ENCODE measurements around the gene SPATS2L.

The SPATS2L gene

GRCh38 chr2:200298816-200299215, 7.7 kb upstream of the SPATS2L start:
- H3K9me3 ChIP-seq (ENCODE audit: control insufficient read depth, low read length) = no peaks in the 10 kb centered on the region
- no peaks in the 10 kb centered on the region for H3K4me1 ChIP-seq (ENCODE audit: control insufficient read depth, insufficient read depth, low read length)
- no peak overlapping the region for H3K9ac ChIP-seq (ENCODE audit: low read length)
- H3K36me3 ChIP-seq (ENCODE audit: control insufficient read depth, insufficient read depth, low read length, severe bottlenecking) = no peaks in the 10 kb centered on the region
- no peaks in the 10 kb centered on the region for H3K27me3 ChIP-seq (replicated peaks; ENCODE audit: control insufficient read depth, insufficient read depth, low read length)
- no peak for DNase-seq (ENCODE audit: low read depth)
- no peak overlapping the region for H3K4me3 ChIP-seq (ENCODE audit: low read length)

GRCh38 chr2:200300065-200300464, 6.4 kb upstream of the SPATS2L start:
- Histone ChIP-seq H3K36me3 (ENCODE audit: control insufficient read depth, insufficient read depth, low read length, severe bottlenecking) (no peaks in the 10 kb centered on the region), H3K27me3 (replicated peaks; ENCODE audit: control insufficient read depth, insufficient read depth, low read length) (no peaks in the 10 kb centered on the region), H3K9ac (ENCODE audit: low read length) (no peak overlapping the region), H3K4me1 (ENCODE audit: control insufficient read depth, insufficient read depth, low read length) (no peaks in the 10 kb centered on the region), H3K9me3 (ENCODE audit: control insufficient read depth, low read length) (no peaks in the 10 kb centered on the region), H3K4me3 (ENCODE audit: low read length) (no peak overlapping the region)
- DNase-seq (ENCODE audit: low read depth) = no peak

- peak; percentile 34 for DNase-seq (ENCODE audit: low read depth)
- H3K4me3 ChIP-seq (ENCODE audit: low read length) = no peak overlapping the region
- H3K36me3 ChIP-seq (ENCODE audit: control insufficient read depth, insufficient read depth, low read length, severe bottlenecking) = no peaks in the 10 kb centered on the region
- H3K9me3 ChIP-seq (ENCODE audit: control insufficient read depth, low read length) = no peaks in the 10 kb centered on the region
- H3K9ac ChIP-seq (ENCODE audit: low read length) = no peak overlapping the region
- H3K4me1 ChIP-seq (ENCODE audit: control insufficient read depth, insufficient read depth, low read length) = peaks cover 4% of the 10 kb centered on the region
- H3K27me3 ChIP-seq (replicated peaks; ENCODE audit: control insufficient read depth, insufficient read depth, low read length) = no peaks in the 10 kb centered on the region
Observed at GRCh38 chr2:200300638-200301314, 5.7 kb upstream of the SPATS2L start.

- Histone ChIP-seq H3K36me3 (ENCODE audit: control insufficient read depth, insufficient read depth, low read length, severe bottlenecking) (no peaks in the 10 kb centered on the region), H3K9ac (ENCODE audit: low read length) (no peak overlapping the region), H3K9me3 (ENCODE audit: control insufficient read depth, low read length) (no peaks in the 10 kb centered on the region), H3K4me3 (ENCODE audit: low read length) (no peak overlapping the region), H3K4me1 (ENCODE audit: control insufficient read depth, insufficient read depth, low read length) (peaks cover 4% of the 10 kb centered on the region), H3K27me3 (replicated peaks; ENCODE audit: control insufficient read depth, insufficient read depth, low read length) (no peaks in the 10 kb centered on the region)
- DNase-seq (ENCODE audit: low read depth) = no peak
Observed at GRCh38 chr2:200301953-200302858, 4.3 kb upstream of the SPATS2L start.

GRCh38 chr2:200302940-200303727, 3.4 kb upstream of the SPATS2L start:
- H3K4me1 ChIP-seq (ENCODE audit: control insufficient read depth, insufficient read depth, low read length) = peaks cover 5% of the 10 kb centered on the region
- H3K9me3 ChIP-seq (ENCODE audit: control insufficient read depth, low read length) = no peaks in the 10 kb centered on the region
- H3K4me3 ChIP-seq (ENCODE audit: low read length) = no peak overlapping the region
- no peaks in the 10 kb centered on the region for H3K27me3 ChIP-seq (replicated peaks; ENCODE audit: control insufficient read depth, insufficient read depth, low read length)
- no peak for DNase-seq (ENCODE audit: low read depth)
- H3K36me3 ChIP-seq (ENCODE audit: control insufficient read depth, insufficient read depth, low read length, severe bottlenecking) = no peaks in the 10 kb centered on the region
- no peak overlapping the region for H3K9ac ChIP-seq (ENCODE audit: low read length)

GRCh38 chr2:200305797-200306195, 697 bp upstream of the SPATS2L start:
- Histone ChIP-seq H3K9me3 (ENCODE audit: control insufficient read depth, low read length) (no peaks in the 10 kb centered on the region), H3K4me1 (ENCODE audit: control insufficient read depth, insufficient read depth, low read length) (peaks cover 27% of the 10 kb centered on the region), H3K27me3 (replicated peaks; ENCODE audit: control insufficient read depth, insufficient read depth, low read length) (no peaks in the 10 kb centered on the region), H3K36me3 (ENCODE audit: control insufficient read depth, insufficient read depth, low read length, severe bottlenecking) (no peaks in the 10 kb centered on the region), H3K9ac (ENCODE audit: low read length) (peak overlapping the region; percentile 96), H3K4me3 (ENCODE audit: low read length) (peak overlapping the region; percentile 94)
- peak; percentile 77 for DNase-seq (ENCODE audit: low read depth)

GRCh38 chr2:200306931-200307723, 634 bp downstream of the SPATS2L start:
- Histone ChIP-seq H3K4me1 (ENCODE audit: control insufficient read depth, insufficient read depth, low read length) (peaks cover 40% of the 10 kb centered on the region), H3K36me3 (ENCODE audit: control insufficient read depth, insufficient read depth, low read length, severe bottlenecking) (no peaks in the 10 kb centered on the region), H3K27me3 (replicated peaks; ENCODE audit: control insufficient read depth, insufficient read depth, low read length) (no peaks in the 10 kb centered on the region), H3K9ac (ENCODE audit: low read length) (peak overlapping the region; percentile 96), H3K4me3 (ENCODE audit: low read length) (peak overlapping the region; percentile 94), H3K9me3 (ENCODE audit: control insufficient read depth, low read length) (no peaks in the 10 kb centered on the region)
- DNase-seq (ENCODE audit: low read depth) = peak; percentile 76

GRCh38 chr2:200307724-200308545, 1.4 kb downstream of the SPATS2L start:
- peak overlapping the region; percentile 94 for H3K4me3 ChIP-seq (ENCODE audit: low read length)
- DNase-seq (ENCODE audit: low read depth) = peak; percentile 76
- no peaks in the 10 kb centered on the region for H3K27me3 ChIP-seq (replicated peaks; ENCODE audit: control insufficient read depth, insufficient read depth, low read length)
- peak overlapping the region; percentile 96 for H3K9ac ChIP-seq (ENCODE audit: low read length)
- H3K9me3 ChIP-seq (ENCODE audit: control insufficient read depth, low read length) = no peaks in the 10 kb centered on the region
- no peaks in the 10 kb centered on the region for H3K36me3 ChIP-seq (ENCODE audit: control insufficient read depth, insufficient read depth, low read length, severe bottlenecking)
- H3K4me1 ChIP-seq (ENCODE audit: control insufficient read depth, insufficient read depth, low read length) = peaks cover 42% of the 10 kb centered on the region

- Histone ChIP-seq H3K9ac (ENCODE audit: low read length) (peak overlapping the region; percentile 96), H3K4me3 (ENCODE audit: low read length) (peak overlapping the region; percentile 94), H3K27me3 (replicated peaks; ENCODE audit: control insufficient read depth, insufficient read depth, low read length) (no peaks in the 10 kb centered on the region), H3K4me1 (ENCODE audit: control insufficient read depth, insufficient read depth, low read length) (peaks cover 42% of the 10 kb centered on the region), H3K9me3 (ENCODE audit: control insufficient read depth, low read length) (no peaks in the 10 kb centered on the region), H3K36me3 (ENCODE audit: control insufficient read depth, insufficient read depth, low read length, severe bottlenecking) (no peaks in the 10 kb centered on the region)
- DNase-seq (ENCODE audit: low read depth) = peak; percentile 53
Observed at GRCh38 chr2:200308546-200309295, 2.2 kb downstream of the SPATS2L start.

Data from adipocyte (in vitro differentiated cells).